A549 (cell line): ENCODE results near the gene ATP1A4. TPM values are rescaled to one million over a fixed set of nuclear protein-coding genes. Genes with fewer than 3 reads are reported as not detected.

ENCODE experiments used
- ATAC-seq, 2 experiments: fragments of 200-7000 bp in 1 of 2; fragments of >200 bp in 1 of 2; cut with Nextera tagmentation in 1 of 2; cut with Tn5 transposase in 1 of 2; 3 replicates each; pipeline versions ENCODE4 v1.8.0 to v1.9.1; 2018 to 2020; ENCODE audit warnings: mild to moderate bottlenecking in 1 of 2, moderate library complexity in 1 of 2
- CTCF ChIA-PET: fragments of 300-600 bp; sonication (Branson Sonifier 250); formaldehyde crosslinking; extraction: SDS; loops from one replicate; lab custom pipeline; 2021; ENCODE audit warnings: antibody characterized with exemption, inconsistent platforms; lab: Yijun Ruan, JAX
- POLR2A ChIA-PET: fragments of 350-600 bp; formaldehyde crosslinking; extraction: SDS; loops from one replicate; lab custom pipeline; 2021; ENCODE audit warnings: antibody characterized with exemption, inconsistent platforms; lab: Yijun Ruan, JAX
- DNase-seq, 2 experiments: peaks; one replicate each; pipeline versions ENCODE4 v3.0.0 to v3.0.0-alpha.2; 2011 to 2016; ENCODE audit warnings: low read depth in 1 of 2, low spot score in 1 of 2
- FAIRE-seq: peaks from 2 replicates; lab custom pipeline; 2011; peaks lifted over from hg19 to GRCh38; lab: Jason Lieb, UNC
- H3K27ac ChIP-seq, 2 experiments: fragments of >200 bp; sonication (Bioruptor Twin); formaldehyde crosslinking; 3 replicates each; pipeline ENCODE4 v1.5.1; 2016 to 2017
- H3K4me1 ChIP-seq: fragments of >200 bp; sonication (Bioruptor Twin); formaldehyde crosslinking; 3 replicates; pipeline ENCODE4 v1.6.1; 2016
- H3K4me2 ChIP-seq: fragments of >200 bp; sonication (Bioruptor Twin); formaldehyde crosslinking; 3 replicates; pipeline ENCODE4 v1.6.1; 2016
- H3K4me3 ChIP-seq: fragments of >200 bp; sonication (Bioruptor Twin); formaldehyde crosslinking; 3 replicates; pipeline ENCODE4 v1.5.1; 2016
- H3K9me3 ChIP-seq: fragments of >200 bp; sonication (Bioruptor Twin); formaldehyde crosslinking; 3 replicates; pipeline ENCODE4 v1.6.1; 2016
- BHLHE40 ChIP-seq: IDR thresholded peaks from 2 replicates; pipeline ENCODE4 v1.6.1; 2012; ENCODE audit warnings: low read depth, low read length, inconsistent platforms
- CEBPB ChIP-seq, 2 experiments: fragments of >200 bp in 1 of 2; sonication (Bioruptor Twin) in 1 of 2; formaldehyde crosslinking in 1 of 2; IDR thresholded peaks; 2 replicates each; pipeline ENCODE4 v1.6.1; 2012 to 2016
- CHD2 ChIP-seq: fragments of 150-350 bp; IDR thresholded peaks from 2 replicates; pipeline ENCODE4 v1.6.1; 2014; ENCODE audit warnings: low read length; ENCODE audit not compliant: partially characterized antibody
- CHD4 ChIP-seq: fragments of 200-600 bp; sonication (generic); IDR thresholded peaks from 2 replicates; pipeline ENCODE4 v1.6.1; 2016; ENCODE audit warnings: antibody characterized with exemption, mild to moderate bottlenecking, borderline replicate concordance
- EHMT2 ChIP-seq: fragments of 200-600 bp; sonication (generic); IDR thresholded peaks from 2 replicates; pipeline ENCODE4 v1.6.1; 2016; ENCODE audit warnings: antibody characterized with exemption, low read depth, mild to moderate bottlenecking, moderate library complexity
- EP300 ChIP-seq, 2 experiments: fragments of >200 bp; sonication (Bioruptor Twin); formaldehyde crosslinking; IDR thresholded peaks; 2 replicates in 1 of 2; 3 replicates in 1 of 2; pipeline ENCODE4 v1.6.1; 2016 to 2017
- ESRRA ChIP-seq: fragments of 150-350 bp; IDR thresholded peaks from 2 replicates; pipeline ENCODE4 v1.6.1; 2014; ENCODE audit warnings: mild to moderate bottlenecking, low read length, borderline replicate concordance
- FOSB ChIP-seq: fragments of 250-450 bp; sonication (Bioruptor Pico); IDR thresholded peaks from 2 replicates; pipeline ENCODE4 v1.5.0; 2020; ENCODE audit warnings: mild to moderate bottlenecking, moderate library complexity
- FOSL2 ChIP-seq, 2 experiments: fragments of 450-650 bp in 1 of 2; fragments of >200 bp in 1 of 2; sonication (Bioruptor Twin) in 1 of 2; formaldehyde crosslinking; IDR thresholded peaks; 2 replicates each; pipeline versions ENCODE4 v1.5.0 to v1.6.1; 2016 to 2020; ENCODE audit warnings: mild to moderate bottlenecking in 1 of 2, moderate library complexity in 1 of 2
- FOXS1 ChIP-seq: fragments of 250-450 bp; sonication (Bioruptor Pico); IDR thresholded peaks from 2 replicates; pipeline ENCODE4 v1.5.0; 2020; ENCODE audit warnings: mild to moderate bottlenecking, moderate library complexity
- GATA3 ChIP-seq: IDR thresholded peaks from 2 replicates; pipeline ENCODE4 v1.6.1; 2012; ENCODE audit warnings: borderline replicate concordance
- HDAC2 ChIP-seq: fragments of 200-600 bp; sonication (generic); IDR thresholded peaks from 2 replicates; pipeline ENCODE4 v1.6.1; 2016
- HES2 ChIP-seq: fragments of >200 bp; sonication (Bioruptor Twin); formaldehyde crosslinking; IDR thresholded peaks from 2 replicates; pipeline ENCODE4 v1.6.1; 2016
- JUN ChIP-seq, 2 experiments: fragments of >200 bp; sonication (Bioruptor Twin); formaldehyde crosslinking; IDR thresholded peaks; 2 replicates in 1 of 2; 3 replicates in 1 of 2; pipeline ENCODE4 v1.6.1; 2016 to 2017
- KDM1A ChIP-seq: fragments of 200-600 bp; sonication (generic); IDR thresholded peaks from 2 replicates; pipeline ENCODE4 v1.6.1; 2016; ENCODE audit warnings: low read depth, mild to moderate bottlenecking
- MAX ChIP-seq: IDR thresholded peaks from 2 replicates; pipeline ENCODE4 v1.6.1; 2012
- MAZ ChIP-seq: fragments of 150-350 bp; IDR thresholded peaks from 2 replicates; pipeline ENCODE4 v1.6.1; 2014; ENCODE audit warnings: antibody characterized with exemption, low read depth, low read length, borderline replicate concordance
- MYC ChIP-seq: IDR thresholded peaks from 2 replicates; pipeline ENCODE4 v1.6.1; 2012; ENCODE audit warnings: mild to moderate bottlenecking, inconsistent platforms, low read length, improper control_type of control experiment, borderline replicate concordance
- NPAS2 ChIP-seq: fragments of 250-450 bp; sonication (Bioruptor Pico); IDR thresholded peaks from 2 replicates; pipeline ENCODE4 v1.8.0; 2022; ENCODE audit warnings: mild to moderate bottlenecking, moderate library complexity, borderline replicate concordance
- RARB ChIP-seq: fragments of 250-450 bp; sonication (Bioruptor Pico); IDR thresholded peaks from 2 replicates; pipeline ENCODE4 v1.8.0; 2021; ENCODE audit warnings: mild to moderate bottlenecking, moderate library complexity
- RNF2 ChIP-seq: fragments of 200-600 bp; sonication (generic); IDR thresholded peaks from 2 replicates; pipeline ENCODE4 v1.6.1; 2016; ENCODE audit warnings: low read depth, mild to moderate bottlenecking, antibody characterized with exemption, moderate library complexity, borderline replicate concordance
- ZC3H11A ChIP-seq: fragments of 450-650 bp; IDR thresholded peaks from 2 replicates; pipeline ENCODE4 v1.6.1; 2014; ENCODE audit warnings: antibody characterized with exemption, mild to moderate bottlenecking
- WGBS: methylation state at CpG from one replicate; pipeline ENCODE4 v1.1.6; 2017; ENCODE audit errors: missing lambda C conversion rate; 5-methylcytosine and 5-hydroxymethylcytosine counted together
- polyA plus RNA-seq, 4 experiments: library from polyadenylated mRNA; depleted of rRNA in 3 of 4; stranded (reverse); fragments of >200 nt; fragmentation: RNase III in 1 of 4; extraction: RNeasy Plus Mini Kit Qiagen cat#74134 plus additional on column Dnase treatment in 1 of 4; gene quantifications; 2 replicates in 3 of 4; 3 replicates in 1 of 4; pipeline ENCODE4 v1.2.3, GENCODE V29; 2011 to 2017
- TF ChIP-seq, protein P1 (sequence below): fragments of 250-450 bp; sonication (Bioruptor Pico); IDR thresholded peaks from 2 replicates; pipeline ENCODE4 v1.5.0; 2021; ENCODE audit warnings: mild to moderate bottlenecking, moderate library complexity, borderline replicate concordance
- TF ChIP-seq, protein P2 (sequence below): IDR thresholded peaks from 2 replicates; pipeline ENCODE4 v1.6.1; 2012
- TF ChIP-seq, protein P3 (sequence below): fragments of 450-650 bp; IDR thresholded peaks from 2 replicates; pipeline ENCODE4 v1.6.1; 2014; ENCODE audit warnings: antibody characterized with exemption
- TF ChIP-seq, protein P4 (sequence below): fragments of 150-350 bp; IDR thresholded peaks from 2 replicates; pipeline ENCODE4 v1.6.1; 2014; ENCODE audit warnings: low read depth, mild to moderate bottlenecking, low read length

The ATP1A4 gene
- polyA plus RNA-seq, 2 of the 4 experiments (the other 2 are of a cell fraction) = not detected

DNA sequence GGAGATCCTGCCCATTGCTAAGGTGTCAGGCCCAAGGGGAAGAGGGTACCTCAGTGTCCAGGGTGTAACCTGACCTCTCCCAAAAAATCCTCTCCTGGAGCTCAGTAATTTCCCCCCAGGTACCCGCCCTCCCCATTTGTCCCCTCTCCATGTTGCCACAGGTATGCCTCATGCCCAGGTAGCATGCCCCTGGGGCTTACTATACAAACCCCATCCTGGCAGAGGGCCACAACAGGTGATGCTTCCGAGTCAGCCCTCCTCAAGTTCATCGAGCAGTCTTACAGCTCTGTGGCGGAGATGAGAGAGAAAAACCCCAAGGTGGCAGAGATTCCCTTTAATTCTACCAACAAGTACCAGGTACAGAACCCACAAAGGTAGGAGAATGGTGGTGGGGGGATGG is 15.7 kb downstream of the ATP1A4 start:
- CTCF ChIA-PET = interaction anchor here (0.8 to 3.5 kb wide), 7 partner anchors 8 to 124 kb away, joined by 3 to 22 read pairs (median 3); partner anchors contain the start of gene CASQ1
- no peaks in the 10 kb centered on the region for H3K4me1 ChIP-seq
- TF ChIP-seq HDAC2 = no peak
- no peak for TF ChIP-seq CHD4
- no peak for TF ChIP-seq CEBPB (IDR thresholded peaks at IDR 0.05)
- no peak for TF ChIP-seq FOSL2 (IDR thresholded peaks at IDR 0.05)
- no peak for TF ChIP-seq FOSL2 (CRISPR knock-in tag; IDR thresholded peaks at IDR 0.05)
- no peak for TF ChIP-seq MAZ
- TF ChIP-seq BHLHE40 = no peak
- no peak for TF ChIP-seq HES2
- no peak for TF ChIP-seq KDM1A
- TF ChIP-seq, protein P1, sequence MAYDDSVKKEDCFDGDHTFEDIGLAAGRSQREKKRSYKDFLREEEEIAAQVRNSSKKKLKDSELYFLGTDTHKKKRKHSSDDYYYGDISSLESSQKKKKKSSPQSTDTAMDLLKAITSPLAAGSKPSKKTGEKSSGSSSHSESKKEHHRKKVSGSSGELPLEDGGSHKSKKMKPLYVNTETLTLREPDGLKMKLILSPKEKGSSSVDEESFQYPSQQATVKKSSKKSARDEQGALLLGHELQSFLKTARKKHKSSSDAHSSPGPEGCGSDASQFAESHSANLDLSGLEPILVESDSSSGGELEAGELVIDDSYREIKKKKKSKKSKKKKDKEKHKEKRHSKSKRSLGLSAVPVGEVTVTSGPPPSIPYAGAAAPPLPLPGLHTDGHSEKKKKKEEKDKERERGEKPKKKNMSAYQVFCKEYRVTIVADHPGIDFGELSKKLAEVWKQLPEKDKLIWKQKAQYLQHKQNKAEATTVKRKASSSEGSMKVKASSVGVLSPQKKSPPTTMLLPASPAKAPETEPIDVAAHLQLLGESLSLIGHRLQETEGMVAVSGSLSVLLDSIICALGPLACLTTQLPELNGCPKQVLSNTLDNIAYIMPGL (CRISPR knock-in tag) = no peak
- no peak for TF ChIP-seq JUN (IDR thresholded peaks at IDR 0.05)
- TF ChIP-seq MYC = no peak
- TF ChIP-seq NPAS2 (CRISPR knock-in tag) = no peak
- TF ChIP-seq, all 56 proteins: peak for 0
- no peak for DNase-seq
- FAIRE-seq = no peak
- WGBS = 46% methylated on average over 2 of the region's 4 CpGs
- no peak overlapping the region for H3K27ac ChIP-seq
- POLR2A ChIA-PET = no interaction called here
- H3K4me2 ChIP-seq = no peak overlapping the region
- no peak for ATAC-seq
- H3K4me3 ChIP-seq = no peak overlapping the region
- H3K9me3 ChIP-seq = no peaks in the 10 kb centered on the region

- POLR2A ChIA-PET = no interaction called here
- ATAC-seq (peak in 1 of 2 experiments; percentile 32; a peak in 2 of 6 replicates), FAIRE-seq (no peak), DNase-seq (no peak)
- no peak overlapping the region for H3K4me2 ChIP-seq
- 81% methylated on average over 6 of the region's 6 CpGs for WGBS
- CTCF ChIA-PET = interaction anchor here (0.8 to 3.5 kb wide), 6 partner anchors 8 to 124 kb away, joined by 3 to 22 read pairs (median 4); partner anchors contain the start of gene CASQ1
- TF ChIP-seq ZC3H11A (no peak), FOSL2 (IDR thresholded peaks at IDR 0.05) (no peak), FOSL2 (CRISPR knock-in tag; IDR thresholded peaks at IDR 0.05) (no peak), GATA3 (no peak), RARB (no peak), NPAS2 (CRISPR knock-in tag) (no peak), EP300 (IDR thresholded peaks at IDR 0.05) (no peak)
- TF ChIP-seq, protein P2, sequence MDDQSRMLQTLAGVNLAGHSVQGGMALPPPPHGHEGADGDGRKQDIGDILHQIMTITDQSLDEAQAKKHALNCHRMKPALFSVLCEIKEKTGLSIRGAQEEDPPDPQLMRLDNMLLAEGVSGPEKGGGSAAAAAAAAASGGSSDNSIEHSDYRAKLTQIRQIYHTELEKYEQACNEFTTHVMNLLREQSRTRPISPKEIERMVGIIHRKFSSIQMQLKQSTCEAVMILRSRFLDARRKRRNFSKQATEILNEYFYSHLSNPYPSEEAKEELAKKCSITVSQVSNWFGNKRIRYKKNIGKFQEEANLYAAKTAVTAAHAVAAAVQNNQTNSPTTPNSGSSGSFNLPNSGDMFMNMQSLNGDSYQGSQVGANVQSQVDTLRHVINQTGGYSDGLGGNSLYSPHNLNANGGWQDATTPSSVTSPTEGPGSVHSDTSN = no peak
- H3K27ac ChIP-seq = no peak overlapping the region
- H3K4me1 ChIP-seq = no peaks in the 10 kb centered on the region
- H3K4me3 ChIP-seq = no peak overlapping the region
- no peaks in the 10 kb centered on the region for H3K9me3 ChIP-seq
Observed at GRCh38 chr1:160167580-160167979, 16.2 kb downstream of the ATP1A4 start.

- Histone ChIP-seq H3K4me2 (no peak overlapping the region), H3K27ac (no peak overlapping the region), H3K9me3 (no peaks in the 10 kb centered on the region), H3K4me1 (no peaks in the 10 kb centered on the region), H3K4me3 (no peak overlapping the region)
- no peak for DNase-seq
- WGBS = 73% methylated on average over 5 of the region's 5 CpGs
- FAIRE-seq = no peak
- no peak for ATAC-seq
- ChIA-PET CTCF (interaction anchor here (0.9 to 3.5 kb wide), 3 partner anchors 24 to 67 kb away, joined by 3 to 22 read pairs (median 8); partner anchors contain the start of gene CASQ1), POLR2A (no interaction called here)
- TF ChIP-seq CHD2 = no peak
- no peak for TF ChIP-seq MAZ
- TF ChIP-seq MAX = no peak
- no peak for TF ChIP-seq EP300 (IDR thresholded peaks at IDR 0.05)
- TF ChIP-seq, protein P3, sequence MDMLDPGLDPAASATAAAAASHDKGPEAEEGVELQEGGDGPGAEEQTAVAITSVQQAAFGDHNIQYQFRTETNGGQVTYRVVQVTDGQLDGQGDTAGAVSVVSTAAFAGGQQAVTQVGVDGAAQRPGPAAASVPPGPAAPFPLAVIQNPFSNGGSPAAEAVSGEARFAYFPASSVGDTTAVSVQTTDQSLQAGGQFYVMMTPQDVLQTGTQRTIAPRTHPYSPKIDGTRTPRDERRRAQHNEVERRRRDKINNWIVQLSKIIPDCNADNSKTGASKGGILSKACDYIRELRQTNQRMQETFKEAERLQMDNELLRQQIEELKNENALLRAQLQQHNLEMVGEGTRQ = no peak
- no peak for TF ChIP-seq KDM1A
- TF ChIP-seq RARB = no peak
- TF ChIP-seq, protein P4, sequence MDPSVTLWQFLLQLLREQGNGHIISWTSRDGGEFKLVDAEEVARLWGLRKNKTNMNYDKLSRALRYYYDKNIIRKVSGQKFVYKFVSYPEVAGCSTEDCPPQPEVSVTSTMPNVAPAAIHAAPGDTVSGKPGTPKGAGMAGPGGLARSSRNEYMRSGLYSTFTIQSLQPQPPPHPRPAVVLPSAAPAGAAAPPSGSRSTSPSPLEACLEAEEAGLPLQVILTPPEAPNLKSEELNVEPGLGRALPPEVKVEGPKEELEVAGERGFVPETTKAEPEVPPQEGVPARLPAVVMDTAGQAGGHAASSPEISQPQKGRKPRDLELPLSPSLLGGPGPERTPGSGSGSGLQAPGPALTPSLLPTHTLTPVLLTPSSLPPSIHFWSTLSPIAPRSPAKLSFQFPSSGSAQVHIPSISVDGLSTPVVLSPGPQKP = no peak
- TF ChIP-seq HDAC2 = no peak
- no peak for TF ChIP-seq FOSL2 (IDR thresholded peaks at IDR 0.05)
- TF ChIP-seq FOSL2 (CRISPR knock-in tag; IDR thresholded peaks at IDR 0.05) = no peak
- TF ChIP-seq, protein P2 = no peak
- TF ChIP-seq ESRRA = no peak
- no peak for TF ChIP-seq EHMT2
- no peak for TF ChIP-seq FOSB (CRISPR knock-in tag)
- no peak for TF ChIP-seq ZC3H11A
- TF ChIP-seq FOXS1 (CRISPR knock-in tag) = no peak
- TF ChIP-seq RNF2 = no peak
Observed at GRCh38 chr1:160168016-160168415, 16.6 kb downstream of the ATP1A4 start.
